ENCODE results near the gene TMEM107.

DNA sequence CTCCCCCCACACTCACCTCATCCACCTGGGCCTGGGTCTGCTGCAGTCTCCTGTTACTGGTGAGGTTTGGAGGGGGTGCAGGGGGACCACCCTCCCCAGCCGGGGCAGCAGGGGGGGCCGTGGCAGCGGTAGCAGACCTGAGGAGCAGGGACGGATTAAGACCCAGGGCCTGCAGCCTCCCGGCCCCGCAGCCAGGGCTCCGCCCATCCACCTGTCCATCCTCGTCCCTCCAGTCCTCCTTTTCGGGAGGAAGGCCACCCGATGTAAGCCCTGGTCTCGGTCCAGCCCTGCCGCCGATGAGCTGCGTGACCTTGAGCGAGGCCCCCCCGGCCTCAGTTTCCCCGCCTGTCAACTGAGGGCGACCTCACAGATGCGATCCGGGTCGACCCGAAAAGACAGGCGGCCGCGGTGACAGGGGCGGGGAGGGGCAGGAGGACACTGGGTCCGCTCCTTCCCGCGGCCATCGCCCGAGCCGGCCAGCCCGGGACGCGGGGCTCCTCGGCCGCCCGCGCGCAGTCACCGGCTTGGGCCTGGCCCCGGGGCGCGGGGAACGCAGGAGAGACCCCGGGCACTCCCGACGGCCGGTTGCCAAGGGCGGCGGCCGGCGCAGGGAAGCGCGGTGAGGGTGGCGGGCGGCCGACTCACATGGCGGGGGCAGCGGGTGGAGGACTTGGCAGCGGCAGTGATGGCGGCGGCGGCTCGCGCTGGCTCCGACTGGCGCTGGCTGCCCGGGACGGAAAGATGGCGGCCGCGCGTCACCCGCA is 13.8 kb downstream of the TMEM107 start, which contains the start of gene VAMP2:
- TF ChIP-seq, protein P1, sequence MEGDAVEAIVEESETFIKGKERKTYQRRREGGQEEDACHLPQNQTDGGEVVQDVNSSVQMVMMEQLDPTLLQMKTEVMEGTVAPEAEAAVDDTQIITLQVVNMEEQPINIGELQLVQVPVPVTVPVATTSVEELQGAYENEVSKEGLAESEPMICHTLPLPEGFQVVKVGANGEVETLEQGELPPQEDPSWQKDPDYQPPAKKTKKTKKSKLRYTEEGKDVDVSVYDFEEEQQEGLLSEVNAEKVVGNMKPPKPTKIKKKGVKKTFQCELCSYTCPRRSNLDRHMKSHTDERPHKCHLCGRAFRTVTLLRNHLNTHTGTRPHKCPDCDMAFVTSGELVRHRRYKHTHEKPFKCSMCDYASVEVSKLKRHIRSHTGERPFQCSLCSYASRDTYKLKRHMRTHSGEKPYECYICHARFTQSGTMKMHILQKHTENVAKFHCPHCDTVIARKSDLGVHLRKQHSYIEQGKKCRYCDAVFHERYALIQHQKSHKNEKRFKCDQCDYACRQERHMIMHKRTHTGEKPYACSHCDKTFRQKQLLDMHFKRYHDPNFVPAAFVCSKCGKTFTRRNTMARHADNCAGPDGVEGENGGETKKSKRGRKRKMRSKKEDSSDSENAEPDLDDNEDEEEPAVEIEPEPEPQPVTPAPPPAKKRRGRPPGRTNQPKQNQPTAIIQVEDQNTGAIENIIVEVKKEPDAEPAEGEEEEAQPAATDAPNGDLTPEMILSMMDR (IDR thresholded peaks at IDR 0.05): peak in 1 of 4 experiments; percentile 20
- TF ChIP-seq POLR2A (IDR thresholded peaks at IDR 0.05): peak; percentile 87 to 97
